GM23338 (cell line): ENCODE measurements around the gene FNDC3B. TPM values are rescaled to one million over a fixed set of nuclear protein-coding genes. Genes with fewer than 3 reads are reported as not detected.
A peak's percentile ranks its signal among the peaks of the same experiment; 100 is the strongest.

Source experiments
- ATAC-seq: fragments of 200-7000 bp; cut with Tn5 transposase; 3 replicates; pipeline ENCODE4 v1.9.1; 2020
- DNase-seq: peaks from one replicate; pipeline ENCODE4 v3.0.0-alpha.2; 2015; ENCODE audit warnings: low spot score
- H2AFZ ChIP-seq: fragments of 200-600 bp; sonication (generic); 2 replicates; pipeline ENCODE4 v1.8.0; 2016; ENCODE audit warnings: antibody characterized with exemption, mild to moderate bottlenecking, moderate library complexity
- H3F3A ChIP-seq: fragments of 200-600 bp; sonication (generic); replicated peaks from 2 replicates; pipeline ENCODE4 v1.8.0; 2017; ENCODE audit warnings: antibody characterized with exemption, mixed run types, low read depth
- H3K27ac ChIP-seq: fragments of 200-600 bp; sonication (generic); 2 replicates; pipeline ENCODE4 v1.6.1; 2016; ENCODE audit warnings: low read depth
- H3K27me3 ChIP-seq: fragments of 200-600 bp; sonication (generic); 2 replicates; pipeline ENCODE4 v1.8.0; 2016; ENCODE audit warnings: mild to moderate bottlenecking, mixed run types, moderate library complexity; ENCODE audit not compliant: insufficient read depth
- H3K36me3 ChIP-seq: fragments of 200-600 bp; sonication (generic); 2 replicates; pipeline ENCODE4 v1.8.0; 2016; ENCODE audit warnings: mild to moderate bottlenecking; ENCODE audit not compliant: insufficient read depth
- H3K4me1 ChIP-seq: fragments of 200-600 bp; sonication (generic); 2 replicates; pipeline ENCODE4 v1.8.0; 2016; ENCODE audit warnings: mild to moderate bottlenecking, moderate library complexity; ENCODE audit not compliant: insufficient read depth
- H3K4me2 ChIP-seq: fragments of 200-600 bp; sonication (generic); 2 replicates; pipeline ENCODE4 v1.7.1; 2017; ENCODE audit warnings: mixed run types
- H3K4me3 ChIP-seq: fragments of 200-600 bp; sonication (generic); 2 replicates; pipeline ENCODE4 v1.6.1; 2016; ENCODE audit warnings: mixed run types
- H3K79me2 ChIP-seq: fragments of 200-600 bp; sonication (generic); replicated peaks from 2 replicates; pipeline ENCODE4 v1.8.0; 2017; ENCODE audit warnings: mild to moderate bottlenecking; ENCODE audit not compliant: insufficient read depth
- H3K9me2 ChIP-seq: fragments of 200-600 bp; sonication (generic); 2 replicates; pipeline ENCODE4 v1.8.0; 2017; ENCODE audit not compliant: insufficient read depth
- H4K20me1 ChIP-seq: fragments of 200-600 bp; sonication (generic); replicated peaks from 2 replicates; pipeline ENCODE4 v1.8.0; 2017; ENCODE audit warnings: mild to moderate bottlenecking; ENCODE audit not compliant: insufficient read depth
- H3K27ac Mint-ChIP-seq: 2 replicates; pipeline ENCODE4 v1.8.0; 2020; ENCODE audit warnings: inconsistent platforms, mild to moderate bottlenecking, moderate library complexity, mixed read lengths
- H3K27me3 Mint-ChIP-seq: 3 replicates; pipeline ENCODE4 v1.8.0; 2022; ENCODE audit warnings: low read depth, mild to moderate bottlenecking, moderate library complexity, mixed read lengths, inconsistent platforms; ENCODE audit not compliant: insufficient read depth, poor library complexity
- H3K36me3 Mint-ChIP-seq: 3 replicates; pipeline ENCODE4 v1.8.0; 2021; ENCODE audit warnings: low read depth, mild to moderate bottlenecking, inconsistent platforms, moderate library complexity, mixed read lengths
- H3K4me1 Mint-ChIP-seq: 3 replicates; pipeline ENCODE4 v1.8.0; 2020; ENCODE audit warnings: mild to moderate bottlenecking, inconsistent platforms, mixed read lengths
- H3K4me3 Mint-ChIP-seq: 3 replicates; pipeline ENCODE4 v1.8.0; 2021; ENCODE audit warnings: moderate library complexity, mild to moderate bottlenecking, inconsistent platforms, mixed read lengths
- H3K9me3 Mint-ChIP-seq: 3 replicates; pipeline ENCODE4 v1.8.0; 2020; ENCODE audit warnings: moderate library complexity, mild to moderate bottlenecking, inconsistent platforms, mixed read lengths
- CREB1 ChIP-seq: fragments of 250-450 bp; sonication (Bioruptor Pico); IDR thresholded peaks from 2 replicates; pipeline ENCODE4 v1.5.0; 2020; ENCODE audit warnings: low read depth, mild to moderate bottlenecking, moderate library complexity
- JUNB ChIP-seq: IDR thresholded peaks from one replicate; pipeline ENCODE4 v1.6.1; 2016; ENCODE audit warnings: antibody characterized with exemption; ENCODE audit not compliant: unreplicated experiment
- NANOG ChIP-seq: IDR thresholded peaks from 2 replicates; pipeline ENCODE4 v1.6.1; 2016; ENCODE audit warnings: antibody characterized with exemption, borderline replicate concordance
- POLR2AphosphoS5 ChIP-seq: IDR thresholded peaks from 2 replicates; pipeline ENCODE4 v1.6.1; 2016; ENCODE audit warnings: antibody characterized with exemption, low read depth
- STAT1 ChIP-seq: IDR thresholded peaks from one replicate; pipeline ENCODE4 v1.6.1; 2016; ENCODE audit warnings: antibody characterized with exemption; ENCODE audit not compliant: unreplicated experiment
- ZNF331 ChIP-seq: fragments of 250-450 bp; sonication (Bioruptor Pico); IDR thresholded peaks from 2 replicates; pipeline ENCODE4 v1.5.0; 2020; ENCODE audit warnings: low read depth, mild to moderate bottlenecking, moderate library complexity
- polyA plus RNA-seq: library from polyadenylated mRNA; unstranded; fragments of >200 nt; fragmentation: Nextera tagmentation; extraction: Ambion mirVana; gene quantifications from 2 replicates; pipeline ENCODE4 v1.2.1, GENCODE V29; 2016
- total RNA-seq: library from RNA; depleted of rRNA; stranded (reverse); fragments of >200 nt; shearing (Covaris generic); gene quantifications from 2 replicates; pipeline ENCODE4 v1.2.3, GENCODE V29; 2014
- TF ChIP-seq, protein P1 (sequence below), 2 experiments: fragments of 200-600 bp in 1 of 2; sonication (generic) in 1 of 2; conservative IDR thresholded peaks; 2 replicates each; pipeline versions ENCODE4 v1.5.1 to v1.6.1; 2016 to 2017; ENCODE audit warnings: antibody characterized with exemption in 2 of 2, low read depth in 2 of 2, mild to moderate bottlenecking in 2 of 2, moderate library complexity in 1 of 2
- TF ChIP-seq, protein P2 (sequence below): IDR thresholded peaks from one replicate; pipeline ENCODE4 v1.6.1; 2018; ENCODE audit warnings: antibody characterized with exemption; ENCODE audit not compliant: unreplicated experiment

Gene FNDC3B
- total and polyA plus RNA-seq, 2 experiments from 2014 or later: 19.1 to 55.4 TPM

DNA sequence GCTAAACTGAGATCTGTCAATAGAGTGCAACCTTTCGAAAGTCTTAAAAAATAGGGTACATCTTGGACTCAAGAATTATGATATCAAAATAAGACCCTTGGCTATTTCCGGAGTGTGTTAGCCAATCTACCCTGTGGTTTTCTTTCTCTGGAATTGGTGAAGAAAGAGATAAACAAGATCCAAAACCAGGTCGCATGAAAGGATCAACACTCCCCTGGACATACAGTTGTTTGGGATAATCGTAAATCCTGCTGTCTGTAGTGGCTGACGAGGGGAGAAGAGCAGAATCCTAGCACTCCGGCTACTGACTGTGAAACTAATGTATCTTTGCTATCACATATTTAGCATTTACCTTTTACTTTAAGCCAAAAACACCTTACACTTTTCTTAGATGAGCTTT, 30.9 kb downstream of the FNDC3B start:
- Histone ChIP-seq H3K4me3 (no peak overlapping the region), H2AFZ (no peak overlapping the region), H3K36me3 (no peaks in the 10 kb centered on the region), H4K20me1 (peaks cover 22% of the 10 kb centered on the region), H3K4me1 (peaks cover 71% of the 10 kb centered on the region), H3K4me2 (no peak overlapping the region), H3K27me3 (no peaks in the 10 kb centered on the region), H3F3A (no peaks in the 10 kb centered on the region), H3K9me2 (no peaks in the 10 kb centered on the region), H3K79me2 (peaks cover 100% of the 10 kb centered on the region), H3K27ac (peak overlapping the region; percentile 12; the same call in 1 of the 2 replicates)
- no peak for ATAC-seq
- H3K27ac Mint-ChIP-seq: no peak overlapping the region
- H3K9me3 Mint-ChIP-seq: no peaks in the 10 kb centered on the region
- H3K4me1 Mint-ChIP-seq: peaks cover 78% of the 10 kb centered on the region
- TF ChIP-seq, protein P1, sequence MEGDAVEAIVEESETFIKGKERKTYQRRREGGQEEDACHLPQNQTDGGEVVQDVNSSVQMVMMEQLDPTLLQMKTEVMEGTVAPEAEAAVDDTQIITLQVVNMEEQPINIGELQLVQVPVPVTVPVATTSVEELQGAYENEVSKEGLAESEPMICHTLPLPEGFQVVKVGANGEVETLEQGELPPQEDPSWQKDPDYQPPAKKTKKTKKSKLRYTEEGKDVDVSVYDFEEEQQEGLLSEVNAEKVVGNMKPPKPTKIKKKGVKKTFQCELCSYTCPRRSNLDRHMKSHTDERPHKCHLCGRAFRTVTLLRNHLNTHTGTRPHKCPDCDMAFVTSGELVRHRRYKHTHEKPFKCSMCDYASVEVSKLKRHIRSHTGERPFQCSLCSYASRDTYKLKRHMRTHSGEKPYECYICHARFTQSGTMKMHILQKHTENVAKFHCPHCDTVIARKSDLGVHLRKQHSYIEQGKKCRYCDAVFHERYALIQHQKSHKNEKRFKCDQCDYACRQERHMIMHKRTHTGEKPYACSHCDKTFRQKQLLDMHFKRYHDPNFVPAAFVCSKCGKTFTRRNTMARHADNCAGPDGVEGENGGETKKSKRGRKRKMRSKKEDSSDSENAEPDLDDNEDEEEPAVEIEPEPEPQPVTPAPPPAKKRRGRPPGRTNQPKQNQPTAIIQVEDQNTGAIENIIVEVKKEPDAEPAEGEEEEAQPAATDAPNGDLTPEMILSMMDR (conservative IDR thresholded peaks at IDR 0.05; ENCODE audit: low read depth in 2 of 2): no peak
- no peak for TF ChIP-seq ZNF331
- no peak for TF ChIP-seq STAT1
- no peak for TF ChIP-seq NANOG
- no peak for TF ChIP-seq JUNB
- H3K36me3 Mint-ChIP-seq: no peaks in the 10 kb centered on the region
- no peak for DNase-seq
- H3K4me3 Mint-ChIP-seq: no peak overlapping the region
- H3K27me3 Mint-ChIP-seq: peaks cover 3% of the 10 kb centered on the region

DNA sequence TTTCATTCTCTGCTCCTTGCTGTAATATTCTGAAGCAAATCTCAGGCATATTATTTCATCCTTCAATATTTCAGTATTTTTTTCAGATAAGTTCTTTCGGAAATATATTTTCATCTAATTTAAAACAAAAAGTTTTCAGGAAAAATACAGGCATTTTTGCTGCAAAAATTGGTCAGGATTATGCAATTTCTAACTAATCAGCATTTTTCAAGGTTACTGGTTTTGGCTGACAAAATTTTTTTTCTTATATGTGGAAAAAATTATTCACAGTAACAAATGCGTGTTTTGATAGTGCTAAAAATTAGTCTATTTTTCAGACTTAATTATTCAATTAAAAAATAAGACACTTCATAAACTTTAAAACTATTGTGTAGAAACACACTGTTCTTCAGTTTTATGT, 31.4 kb downstream of the FNDC3B start:
- no peak for DNase-seq
- H3K27me3 Mint-ChIP-seq: peaks cover 3% of the 10 kb centered on the region
- Histone ChIP-seq H4K20me1 (peaks cover 24% of the 10 kb centered on the region), H3K79me2 (peaks cover 100% of the 10 kb centered on the region), H3K4me2 (no peak overlapping the region), H3K36me3 (no peaks in the 10 kb centered on the region), H3F3A (no peaks in the 10 kb centered on the region), H3K4me3 (no peak overlapping the region), H3K9me2 (no peaks in the 10 kb centered on the region), H3K27me3 (no peaks in the 10 kb centered on the region), H3K4me1 (peaks cover 73% of the 10 kb centered on the region), H3K27ac (no peak overlapping the region), H2AFZ (no peak overlapping the region)
- no peaks in the 10 kb centered on the region for H3K9me3 Mint-ChIP-seq
- ATAC-seq: no peak
- H3K36me3 Mint-ChIP-seq: no peaks in the 10 kb centered on the region
- H3K27ac Mint-ChIP-seq: no peak overlapping the region
- H3K4me1 Mint-ChIP-seq: peaks cover 75% of the 10 kb centered on the region
- H3K4me3 Mint-ChIP-seq: no peak overlapping the region
- no peak for TF ChIP-seq NANOG
- TF ChIP-seq CREB1: no peak
- TF ChIP-seq, protein P1 (conservative IDR thresholded peaks at IDR 0.05; ENCODE audit: low read depth in 2 of 2): no peak
- no peak for TF ChIP-seq POLR2AphosphoS5
- TF ChIP-seq, protein P2, sequence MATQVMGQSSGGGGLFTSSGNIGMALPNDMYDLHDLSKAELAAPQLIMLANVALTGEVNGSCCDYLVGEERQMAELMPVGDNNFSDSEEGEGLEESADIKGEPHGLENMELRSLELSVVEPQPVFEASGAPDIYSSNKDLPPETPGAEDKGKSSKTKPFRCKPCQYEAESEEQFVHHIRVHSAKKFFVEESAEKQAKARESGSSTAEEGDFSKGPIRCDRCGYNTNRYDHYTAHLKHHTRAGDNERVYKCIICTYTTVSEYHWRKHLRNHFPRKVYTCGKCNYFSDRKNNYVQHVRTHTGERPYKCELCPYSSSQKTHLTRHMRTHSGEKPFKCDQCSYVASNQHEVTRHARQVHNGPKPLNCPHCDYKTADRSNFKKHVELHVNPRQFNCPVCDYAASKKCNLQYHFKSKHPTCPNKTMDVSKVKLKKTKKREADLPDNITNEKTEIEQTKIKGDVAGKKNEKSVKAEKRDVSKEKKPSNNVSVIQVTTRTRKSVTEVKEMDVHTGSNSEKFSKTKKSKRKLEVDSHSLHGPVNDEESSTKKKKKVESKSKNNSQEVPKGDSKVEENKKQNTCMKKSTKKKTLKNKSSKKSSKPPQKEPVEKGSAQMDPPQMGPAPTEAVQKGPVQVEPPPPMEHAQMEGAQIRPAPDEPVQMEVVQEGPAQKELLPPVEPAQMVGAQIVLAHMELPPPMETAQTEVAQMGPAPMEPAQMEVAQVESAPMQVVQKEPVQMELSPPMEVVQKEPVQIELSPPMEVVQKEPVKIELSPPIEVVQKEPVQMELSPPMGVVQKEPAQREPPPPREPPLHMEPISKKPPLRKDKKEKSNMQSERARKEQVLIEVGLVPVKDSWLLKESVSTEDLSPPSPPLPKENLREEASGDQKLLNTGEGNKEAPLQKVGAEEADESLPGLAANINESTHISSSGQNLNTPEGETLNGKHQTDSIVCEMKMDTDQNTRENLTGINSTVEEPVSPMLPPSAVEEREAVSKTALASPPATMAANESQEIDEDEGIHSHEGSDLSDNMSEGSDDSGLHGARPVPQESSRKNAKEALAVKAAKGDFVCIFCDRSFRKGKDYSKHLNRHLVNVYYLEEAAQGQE: no peak
